ENCODE measurements around the gene C1orf122.

- TF ChIP-seq SIN3A (IDR thresholded peaks at IDR 0.05; ENCODE audit: borderline replicate concordance, insufficient read depth, low read depth, low read length) (no peak), CTCF (IDR thresholded peaks at IDR 0.05) (no peak)
These were observed 33.1 kb downstream of the C1orf122 start for GRCh38 chr1:37840711-37841110.

Data from Panc1 (cell line).